ENCODE data around the gene LRRC19.

GRCh38 chr9:26949637-26950069 is 55.8 kb downstream of the LRRC19 start:
- no peak for TF ChIP-seq POLR2A (IDR thresholded peaks at IDR 0.05; ENCODE audit: extremely low read depth, insufficient read length)
- no peak for TF ChIP-seq CTCF (IDR thresholded peaks at IDR 0.05; ENCODE audit: low read depth, low read length)

Data from NB4 (cell line).